ENCODE results near the gene FA2H. TPM values are rescaled to one million over a fixed set of nuclear protein-coding genes. Genes with fewer than 3 reads are reported as not detected.
"Not testable (repeated sequence)": the region's sequence is repeated elsewhere in the genome, so short reads cannot be mapped to it uniquely, and the experiment has no call there.

Gene FA2H
- total RNA-seq, 1 experiment from 2014 or later: not detected

DNA sequence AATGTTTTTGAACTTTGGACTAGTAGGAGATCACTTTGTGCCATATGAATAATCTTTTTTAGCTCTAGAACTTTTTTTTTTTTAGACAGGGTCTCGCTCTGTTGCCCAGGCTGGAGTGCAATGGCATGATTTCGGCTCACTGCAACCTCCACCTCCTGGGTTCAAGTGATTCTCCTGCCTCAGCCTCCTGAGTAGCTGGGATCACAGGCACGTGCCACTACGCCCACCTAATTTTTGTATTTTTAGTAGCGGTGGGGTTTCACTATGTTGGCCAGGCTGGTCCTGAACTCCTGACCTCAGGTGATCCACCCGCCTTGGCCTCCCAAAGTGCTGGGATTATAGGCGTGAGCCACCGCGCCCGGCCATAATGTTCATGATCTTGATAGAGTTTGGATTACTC lies 105.7 kb downstream of the FA2H start:
- in situ Hi-C loops (cut with HindIII; ENCODE audit: low pct_unique_long_range_greater_than_20kb, low sequenced_read_pairs): not testable (repeated sequence)

DNA sequence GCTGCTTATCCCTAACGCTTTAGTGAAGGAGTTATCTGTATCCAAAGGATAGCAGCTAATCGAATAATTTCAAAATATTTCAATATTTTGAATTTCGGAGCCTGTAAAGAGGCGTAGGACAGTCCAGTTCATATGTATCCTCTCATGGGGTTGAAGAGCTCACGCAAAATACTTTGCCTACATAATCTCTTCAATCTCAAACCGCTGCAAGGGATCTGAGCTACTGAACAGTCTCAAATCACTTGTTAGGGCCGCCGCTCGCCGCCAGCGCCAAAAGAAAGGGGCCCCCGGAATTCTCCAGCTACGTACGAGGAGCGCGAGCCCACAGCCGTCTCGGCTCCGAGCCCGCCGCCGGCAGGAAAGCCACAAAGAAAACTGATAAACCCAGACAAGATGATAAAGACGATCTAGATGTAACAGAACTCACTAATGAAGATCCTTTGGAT lies 107.3 kb downstream of the FA2H start:
- in situ Hi-C loops (cut with HindIII; ENCODE audit: low pct_unique_long_range_greater_than_20kb, low sequenced_read_pairs): no loop called here
- DNase-seq (ENCODE audit: low read depth, low spot score): no peak

More for the DNA sequence above, 105.7 kb downstream of the FA2H start:
- DNase-seq (ENCODE audit: low read depth, low spot score): not testable (repeated sequence)

DNA sequence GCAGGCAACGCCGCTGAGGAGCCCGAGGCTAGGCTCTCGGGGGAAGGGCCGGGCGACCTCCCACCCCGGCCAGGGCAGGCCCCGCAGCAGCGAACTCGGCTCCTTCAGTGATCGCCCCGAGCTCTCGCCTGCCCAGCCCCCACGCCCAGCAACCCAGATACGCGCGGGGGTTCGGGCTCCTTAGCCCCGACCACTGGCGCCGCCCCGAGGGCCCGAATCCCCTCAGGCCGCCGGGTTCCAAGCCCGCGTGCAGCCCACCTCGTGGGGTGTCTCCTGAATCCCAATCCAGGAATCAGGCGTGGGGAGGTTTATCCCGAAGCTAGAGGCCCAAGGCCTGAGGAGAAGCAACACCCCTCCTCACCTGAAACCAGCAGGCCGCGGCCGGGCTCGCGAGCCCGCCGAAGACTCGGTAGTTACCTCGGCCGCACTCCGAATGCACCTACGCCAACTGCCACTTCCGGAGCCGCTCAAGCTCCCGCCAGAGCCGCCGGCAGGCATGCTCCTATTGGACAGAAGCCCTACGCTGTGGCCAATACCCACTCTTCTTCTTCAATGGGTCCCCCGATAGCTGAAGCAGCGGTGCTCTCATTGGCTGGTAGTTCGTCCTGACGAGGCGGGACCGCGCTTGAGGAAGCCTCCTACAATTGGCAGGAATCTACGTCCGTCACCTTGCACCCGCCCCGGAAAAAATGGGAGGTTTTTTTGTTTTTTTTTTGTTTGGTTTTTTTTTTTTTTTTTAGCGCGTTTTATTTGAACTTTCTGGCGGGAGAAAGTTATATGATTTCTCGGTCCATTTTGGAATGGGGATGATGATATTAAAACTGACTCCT lies 108.0 kb downstream of the FA2H start, which contains the start of gene RFWD3:
TSS of gene RFWD3 (minus strand) at position 453 of the 830 bp plus-strand sequence. CDS start 5,428 bp downstream, outside the sequence.
- DNase-seq (ENCODE audit: low read depth, low spot score): peak; percentile 98
- in situ Hi-C loops (cut with HindIII; ENCODE audit: low pct_unique_long_range_greater_than_20kb, low sequenced_read_pairs): no loop called here

DNA sequence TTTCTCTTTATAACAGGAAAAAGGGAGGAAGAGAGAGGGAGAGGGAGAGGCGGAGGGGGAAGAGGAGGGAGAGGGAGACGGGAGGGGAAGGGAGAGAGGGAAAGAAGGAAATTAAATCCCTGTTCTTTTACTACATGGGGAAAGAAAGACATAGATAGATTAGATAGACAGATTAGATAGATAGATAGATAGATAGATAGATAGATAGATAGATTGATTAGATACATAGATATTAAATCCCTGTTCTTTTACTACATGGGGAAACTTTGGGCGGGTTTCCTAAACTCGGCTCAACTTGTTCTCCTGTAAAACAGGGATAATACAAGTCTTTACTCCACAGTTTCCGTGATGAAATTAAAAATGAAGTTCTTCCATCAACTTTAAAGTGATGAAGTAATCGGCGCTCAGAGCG lies 108.6 kb downstream of the FA2H start:
- in situ Hi-C loops (cut with HindIII; ENCODE audit: low pct_unique_long_range_greater_than_20kb, low sequenced_read_pairs): no loop called here
- DNase-seq (ENCODE audit: low read depth, low spot score): no peak

Other genes with a start within 250 kb of the FA2H start
- 41.7 and 57.9 TPM in 2 replicates for gene GLG1, start 167.7 kb downstream of the FA2H start, total RNA-seq (2014; rRNA removed; shearing (Covaris generic))
- gene RFWD3, start 107.9 kb downstream of the FA2H start, total RNA-seq (2014; rRNA removed; shearing (Covaris generic)): 29.2 and 31.3 TPM in 2 replicates
- gene MLKL, start 74.0 kb downstream of the FA2H start, total RNA-seq (2014; rRNA removed; shearing (Covaris generic)): 6.0 and 7.9 TPM in 2 replicates
- 15.4 and 34.1 TPM in 2 replicates for gene WDR59, start 210.3 kb upstream of the FA2H start, total RNA-seq (2014; rRNA removed; shearing (Covaris generic))
- gene ZNRF1, start 224.2 kb upstream of the FA2H start, total RNA-seq (2014; rRNA removed; shearing (Covaris generic)): 5.8 and 10.6 TPM in 2 replicates

All from SK-MEL-5 (cell line).